Vagina (tissue), 2 donors: ENCODE data around the gene ARHGAP23.
"Not testable (repeated sequence)": the region's sequence is repeated elsewhere in the genome, so short reads cannot be mapped to it uniquely, and the experiment has no call there.

Source experiments
- CTCF ChIP-seq, 3 experiments: fragments of 450-650 bp in 2 of 3; fragments of 200-600 bp in 1 of 3; sonication (generic) in 1 of 3; IDR thresholded peaks; one replicate each; pipeline ENCODE4 v1.5.1; 2017 to 2019; ENCODE audit warnings: antibody characterized with exemption in 3 of 3, mild to moderate bottlenecking in 2 of 3, moderate library complexity in 2 of 3
- POLR2A ChIP-seq, 2 donors: fragments of 450-650 bp; IDR thresholded peaks; one replicate each; pipeline ENCODE4 v1.6.1; 2017; ENCODE audit warnings: antibody characterized with exemption in 2 of 2, mild to moderate bottlenecking in 2 of 2, moderate library complexity in 2 of 2
- POLR2AphosphoS5 ChIP-seq, 2 donors: sonication (generic); formaldehyde crosslinking; IDR thresholded peaks; one replicate each; pipeline ENCODE4 v1.9.0; 2017; ENCODE audit warnings: antibody characterized with exemption in 2 of 2, mild to moderate bottlenecking in 2 of 2, low read depth in 1 of 2; ENCODE audit not compliant: insufficient read depth in 1 of 2

- TF ChIP-seq CTCF (IDR thresholded peaks at IDR 0.05), result peak in 2 of 3 experiments; percentile 37 to 73
- TF ChIP-seq POLR2A (IDR thresholded peaks at IDR 0.05); POLR2AphosphoS5 (IDR thresholded peaks at IDR 0.05; ENCODE audit: insufficient read depth in 1 of 2, low read depth in 1 of 2): not testable (repeated sequence)
Measured at GRCh38 chr17:38492067-38493040, 64.1 kb downstream of the ARHGAP23 start.
